Embryonic facial prominence (tissue), 1 donor: Measurements from ENCODE around the gene COL4A2.
"Not testable (repeated sequence)": the region's sequence is repeated elsewhere in the genome, so short reads cannot be mapped to it uniquely, and the experiment has no call there.

Experiments used
- DNase-seq: peaks from one replicate; pipeline ENCODE4 v3.0.0-alpha.2; 2016; ENCODE audit errors: extremely low spot score

Gene COL4A2

GRCh38 chr13:110496281-110496680 is 189.2 kb downstream of the COL4A2 start:
- no peak for DNase-seq

DNA sequence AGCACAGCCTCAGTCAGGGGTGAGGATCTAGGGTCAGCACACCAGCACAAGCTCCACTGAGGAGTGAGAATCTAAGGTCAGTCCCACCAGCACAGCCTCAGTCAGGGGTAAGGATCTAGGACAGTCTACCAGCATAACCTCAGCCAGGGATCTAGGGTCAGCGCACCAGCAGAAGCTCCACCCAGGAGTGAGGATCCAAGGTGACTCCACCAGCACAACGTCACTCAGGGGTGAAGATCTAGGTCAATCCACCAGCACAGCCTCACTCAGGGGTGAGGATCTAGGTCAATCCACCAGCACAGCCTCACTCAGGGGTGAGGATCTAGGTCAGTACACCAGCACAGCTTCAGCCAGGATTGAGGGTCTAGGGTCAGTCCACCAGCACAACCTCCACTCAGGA is 189.9 kb downstream of the COL4A2 start:
- no peak for DNase-seq

GRCh38 chr13:110497896-110498295 is 190.8 kb downstream of the COL4A2 start:
- not testable (repeated sequence) for DNase-seq

- no peak for DNase-seq
These were observed 191.2 kb downstream of the COL4A2 start for GRCh38 chr13:110498327-110498726.

DNA sequence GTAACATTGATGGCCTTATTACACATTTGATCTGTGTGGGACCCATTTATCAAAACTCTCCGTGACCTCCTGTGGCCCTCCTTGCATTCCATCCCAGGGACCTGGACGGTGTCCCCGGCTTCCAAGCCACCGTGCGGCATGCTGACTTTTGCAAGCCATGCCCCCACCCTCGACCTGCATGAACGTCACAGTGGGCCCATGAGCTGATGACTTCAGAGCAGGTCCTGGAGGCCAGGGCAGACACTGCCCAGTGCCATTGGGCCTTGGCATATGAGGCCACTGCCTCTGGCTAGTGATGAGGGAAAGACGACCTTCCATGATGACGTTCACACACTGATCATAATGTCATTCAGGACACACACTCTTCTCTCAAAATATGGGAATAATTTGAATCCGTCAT is 191.7 kb downstream of the COL4A2 start:
- DNase-seq: no peak

- no peak for DNase-seq
These were observed 192.7 kb downstream of the COL4A2 start for GRCh38 chr13:110499621-110500281.

- DNase-seq: no peak
These were observed 193.3 kb downstream of the COL4A2 start for GRCh38 chr13:110500341-110500740.

DNA sequence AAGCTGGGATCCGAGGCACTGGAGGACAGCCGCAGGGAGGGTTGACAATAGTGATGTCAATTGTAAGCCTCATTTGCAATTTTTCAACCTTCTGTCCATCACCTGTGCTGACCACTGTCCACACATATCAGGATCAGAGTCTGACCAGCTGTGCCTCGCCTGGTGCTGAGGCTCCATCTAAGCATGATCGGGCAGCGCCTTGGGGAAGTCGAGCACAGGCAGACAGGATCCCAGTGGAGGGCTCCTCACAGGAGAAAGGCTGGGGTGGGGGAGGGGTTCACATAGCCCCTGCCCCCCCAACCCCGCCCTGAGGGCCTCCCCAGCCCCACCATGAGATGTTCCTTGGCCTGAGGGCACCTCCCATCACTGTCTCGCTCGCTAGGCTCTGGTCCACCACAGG is 194.1 kb downstream of the COL4A2 start:
- no peak for DNase-seq

DNA sequence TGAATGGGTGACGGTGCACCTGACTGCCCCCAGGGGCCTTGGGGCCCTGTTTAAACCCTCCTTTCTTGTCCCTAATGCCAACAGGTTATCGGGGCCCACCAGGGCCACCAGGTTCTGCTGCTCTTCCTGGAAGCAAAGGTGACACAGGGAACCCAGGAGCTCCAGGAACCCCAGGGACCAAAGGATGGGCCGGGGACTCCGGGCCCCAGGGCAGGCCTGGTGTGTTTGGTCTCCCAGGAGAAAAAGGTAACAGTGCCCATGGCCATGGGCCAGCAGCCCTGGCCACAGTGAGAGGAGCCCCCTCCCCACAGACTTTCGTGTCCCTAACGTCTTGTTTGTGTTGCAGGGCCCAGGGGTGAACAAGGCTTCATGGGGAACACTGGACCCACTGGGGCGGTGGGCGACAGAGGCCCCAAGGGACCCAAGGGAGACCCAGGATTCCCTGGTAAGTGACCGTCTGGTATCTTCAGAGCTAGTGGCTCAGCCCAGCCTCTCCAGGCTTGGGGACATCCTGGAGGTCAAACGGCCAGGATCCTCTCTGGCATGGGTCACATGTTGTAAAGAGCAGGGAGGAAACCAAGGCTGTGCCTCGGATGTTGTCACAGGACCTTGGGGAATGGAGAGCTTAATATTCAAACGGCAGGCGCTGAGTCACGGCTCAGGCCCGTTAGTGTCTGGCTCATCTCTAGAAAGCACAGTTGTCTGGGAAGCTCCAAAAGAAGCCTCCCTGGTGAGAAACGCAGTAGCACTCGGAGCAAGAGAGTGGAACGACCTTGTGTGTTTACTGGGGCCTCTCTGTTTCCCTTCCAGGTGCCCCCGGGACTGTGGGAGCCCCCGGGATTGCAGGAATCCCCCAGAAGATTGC is 196.2 kb downstream of the COL4A2 start:
- DNase-seq: no peak

GRCh38 chr13:110503979-110504499 is 197.0 kb downstream of the COL4A2 start:
- no peak for DNase-seq

DNA sequence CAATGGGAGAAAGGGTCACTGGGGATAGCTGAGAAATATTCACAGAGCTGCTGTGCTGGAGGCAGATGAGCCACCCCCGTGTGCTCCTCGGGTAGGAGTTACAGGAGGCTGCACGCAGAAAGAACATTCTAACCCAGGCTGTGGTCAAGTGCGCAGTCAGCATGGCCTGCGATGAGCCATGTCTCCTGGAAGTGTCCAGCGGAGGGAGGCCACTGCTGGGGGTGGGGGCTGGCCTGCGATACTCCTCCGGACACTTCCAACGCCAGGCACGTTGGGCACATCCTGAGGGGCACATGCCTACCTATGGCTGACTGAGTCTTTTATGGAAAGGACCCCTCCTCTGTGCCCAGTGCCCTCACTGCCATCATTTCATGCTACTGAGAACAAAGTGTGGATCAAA is 198.5 kb downstream of the COL4A2 start:
- DNase-seq: no peak

- DNase-seq: no peak
These were observed 199.3 kb downstream of the COL4A2 start for GRCh38 chr13:110506396-110506795.

DNA sequence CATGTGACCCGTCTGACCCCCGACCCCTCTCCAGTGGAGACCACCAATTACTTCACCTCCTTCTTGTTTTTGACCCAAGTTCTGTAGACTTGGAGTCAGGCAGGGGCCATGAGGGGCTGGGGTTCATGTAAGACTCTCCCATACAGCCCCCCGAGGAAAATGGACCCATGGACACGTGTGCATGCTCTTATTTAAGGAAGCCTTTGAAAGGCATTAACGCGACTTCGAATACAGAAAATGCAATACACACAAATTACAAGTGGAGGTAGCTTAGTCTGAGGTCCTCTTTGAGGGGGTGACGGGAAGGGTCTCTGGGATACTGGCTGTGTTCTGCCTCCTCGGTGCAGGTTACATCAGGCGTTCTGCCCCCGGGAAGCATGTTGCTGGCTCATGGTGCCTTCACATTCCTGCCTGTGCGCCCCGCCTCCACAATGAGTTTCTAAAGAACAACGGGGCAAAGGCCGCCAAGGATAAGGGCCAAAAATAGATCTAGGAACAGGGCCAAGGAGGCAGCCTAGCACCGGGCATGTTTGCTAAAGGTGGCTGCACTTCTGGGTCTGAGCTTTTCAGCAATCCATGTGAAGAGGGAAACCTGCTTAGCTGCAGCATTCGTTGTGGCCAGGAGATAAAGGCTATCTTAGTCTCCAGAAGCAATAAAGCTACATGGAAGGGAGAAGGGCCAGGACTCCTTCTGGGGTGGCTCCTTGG is 199.9 kb downstream of the COL4A2 start:
- no peak for DNase-seq

DNA sequence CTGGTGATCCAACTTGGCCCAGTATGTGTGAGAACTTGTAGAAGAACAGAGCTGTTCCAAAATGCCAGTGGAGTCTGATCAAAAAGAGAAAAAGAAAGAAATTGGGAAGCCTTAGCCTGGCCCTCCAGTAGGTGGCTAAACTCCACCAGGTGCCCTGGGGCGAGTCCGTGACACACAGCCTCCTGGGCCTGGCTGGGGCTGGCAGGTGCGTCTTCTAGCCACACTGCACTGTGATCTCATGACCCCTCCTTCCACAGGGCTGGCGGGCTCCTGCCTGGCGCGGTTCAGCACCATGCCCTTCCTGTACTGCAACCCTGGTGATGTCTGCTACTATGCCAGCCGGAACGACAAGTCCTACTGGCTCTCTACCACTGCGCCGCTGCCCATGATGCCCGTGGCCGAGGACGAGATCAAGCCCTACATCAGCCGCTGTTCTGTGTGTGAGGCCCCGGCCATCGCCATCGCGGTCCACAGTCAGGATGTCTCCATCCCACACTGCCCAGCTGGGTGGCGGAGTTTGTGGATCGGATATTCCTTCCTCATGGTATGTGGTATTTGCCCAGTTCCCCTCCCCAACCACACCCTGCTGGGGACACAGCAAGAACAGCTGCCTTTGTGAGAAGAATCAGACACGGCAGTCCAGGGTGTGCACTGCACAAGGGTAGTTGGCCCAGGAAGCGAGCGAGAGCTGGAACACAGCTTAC is 200.7 kb downstream of the COL4A2 start:
- DNase-seq: no peak

GRCh38 chr13:110509478-110509926 is 202.4 kb downstream of the COL4A2 start:
- DNase-seq: no peak

GRCh38 chr13:110509971-110510786 is 203.1 kb downstream of the COL4A2 start:
- DNase-seq: no peak

DNA sequence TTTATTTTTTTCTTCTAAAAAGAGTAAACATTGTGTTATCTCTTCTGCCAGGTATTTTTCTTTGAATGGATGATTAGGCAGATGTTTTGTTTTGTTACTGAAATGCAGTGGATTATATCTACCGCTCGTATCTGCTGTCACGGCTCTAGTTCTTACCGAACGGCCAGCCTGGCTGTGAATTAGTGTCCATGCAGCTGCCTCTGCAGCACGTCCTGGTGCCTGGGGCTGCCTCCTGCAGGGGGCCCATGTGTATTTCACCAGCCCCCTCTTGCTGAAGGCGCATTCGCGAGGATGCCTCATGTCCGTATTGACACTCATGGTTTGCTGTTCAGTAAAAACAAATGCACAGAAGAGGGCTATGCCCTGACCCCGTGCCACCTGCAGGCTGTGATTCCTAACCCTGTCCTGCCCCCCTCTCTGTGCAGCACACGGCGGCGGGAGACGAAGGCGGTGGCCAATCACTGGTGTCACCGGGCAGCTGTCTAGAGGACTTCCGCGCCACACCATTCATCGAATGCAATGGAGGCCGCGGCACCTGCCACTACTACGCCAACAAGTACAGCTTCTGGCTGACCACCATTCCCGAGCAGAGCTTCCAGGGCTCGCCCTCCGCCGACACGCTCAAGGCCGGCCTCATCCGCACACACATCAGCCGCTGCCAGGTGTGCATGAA is 204.6 kb downstream of the COL4A2 start:
- no peak for DNase-seq

GRCh38 chr13:110512198-110512740 is 205.2 kb downstream of the COL4A2 start:
- no peak for DNase-seq

DNA sequence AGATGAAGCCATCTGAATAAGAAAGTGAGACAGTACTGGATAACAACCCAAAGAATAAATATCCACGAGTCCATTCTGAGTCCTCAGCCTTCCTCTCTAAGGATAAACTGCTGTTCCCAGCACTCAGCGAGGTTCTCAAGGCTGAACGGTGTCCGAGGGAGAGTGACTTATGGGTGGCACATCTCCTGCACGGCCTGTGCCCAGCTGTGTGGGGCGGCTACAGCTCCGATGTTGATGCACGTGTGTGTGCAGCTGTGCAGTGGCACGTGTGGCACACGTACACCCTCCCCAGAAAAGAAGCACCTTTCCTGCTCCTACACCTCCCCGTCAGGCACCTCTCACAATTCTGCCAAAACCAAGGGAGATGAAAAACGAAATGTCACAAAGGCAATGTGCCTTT is 209.4 kb downstream of the COL4A2 start:
- no peak for DNase-seq
